WTC11 (cell line): ENCODE measurements around the gene TRMT2A. TPM values are rescaled to one million over a fixed set of nuclear protein-coding genes. Genes with fewer than 3 reads are reported as not detected.

Source experiments
- ATAC-seq: fragments of 200-7000 bp; cut with Tn5 transposase; 2 replicates; pipeline ENCODE4 v1.10.0; 2021; ENCODE audit warnings: mild to moderate bottlenecking, moderate library complexity
- CTCF ChIA-PET: fragments of 300-600 bp; sonication (Branson Sonifier 250); formaldehyde crosslinking; loops from one replicate; lab custom pipeline; 2021; ENCODE audit warnings: antibody characterized with exemption; lab: Charles Lee
- POLR2A ChIA-PET: fragments of 350-600 bp; sonication (Branson Sonifier 250); formaldehyde crosslinking; loops from one replicate; lab custom pipeline; 2021; ENCODE audit warnings: antibody characterized with exemption; lab: Charles Lee
- DNase-seq: peaks from one replicate; pipeline ENCODE4 v3.0.0; 2021; ENCODE audit warnings: low spot score
- H3K27ac Mint-ChIP-seq: 2 replicates; pipeline ENCODE4 v1.8.0; 2021; ENCODE audit warnings: mixed read lengths
- H3K27me3 Mint-ChIP-seq: 2 replicates; pipeline ENCODE4 v1.8.0; 2021; ENCODE audit warnings: low read depth, mild to moderate bottlenecking, moderate library complexity, mixed read lengths
- H3K36me3 Mint-ChIP-seq: 2 replicates; pipeline ENCODE4 v1.8.0; 2021; ENCODE audit warnings: mixed read lengths
- H3K4me1 Mint-ChIP-seq: 2 replicates; pipeline ENCODE4 v1.8.0; 2022; ENCODE audit warnings: mixed read lengths
- H3K4me3 Mint-ChIP-seq: 2 replicates; pipeline ENCODE4 v1.8.0; 2021; ENCODE audit warnings: mild to moderate bottlenecking, moderate library complexity, mixed read lengths
- H3K9me3 Mint-ChIP-seq: 2 replicates; pipeline ENCODE4 v1.8.0; 2021; ENCODE audit warnings: mixed read lengths
- ATF1 ChIP-seq: sonication (generic); formaldehyde crosslinking; IDR thresholded peaks from 2 replicates; pipeline ENCODE4 v1.8.1; 2023; ENCODE audit warnings: mild to moderate bottlenecking, moderate library complexity, missing genetic modification reagents
- ATF6 ChIP-seq: sonication (generic); formaldehyde crosslinking; IDR thresholded peaks from 2 replicates; pipeline ENCODE4 v1.8.1; 2023; ENCODE audit warnings: mild to moderate bottlenecking, missing genetic modification reagents
- CBFB ChIP-seq: sonication (generic); formaldehyde crosslinking; IDR thresholded peaks from 2 replicates; pipeline ENCODE4 v1.8.1; 2022; ENCODE audit warnings: mild to moderate bottlenecking, low read depth, missing genetic modification reagents
- CREB1 ChIP-seq: sonication (generic); formaldehyde crosslinking; IDR thresholded peaks from 2 replicates; pipeline ENCODE4 v1.8.0; 2023; ENCODE audit warnings: mild to moderate bottlenecking, missing genetic modification reagents
- E2F5 ChIP-seq: sonication (generic); formaldehyde crosslinking; IDR thresholded peaks from 2 replicates; pipeline ENCODE4 v1.8.1; 2022; ENCODE audit warnings: mild to moderate bottlenecking, moderate library complexity, missing genetic modification reagents
- HMGA2 ChIP-seq: fragments of 250-450 bp; sonication (Bioruptor Pico); IDR thresholded peaks from 2 replicates; pipeline ENCODE4 v1.4.0; 2021; ENCODE audit warnings: mild to moderate bottlenecking, moderate library complexity
- IRF1 ChIP-seq: sonication (generic); formaldehyde crosslinking; IDR thresholded peaks from 2 replicates; pipeline ENCODE4 v1.8.0; 2023; ENCODE audit warnings: missing genetic modification reagents
- KAT7 ChIP-seq: sonication (generic); formaldehyde crosslinking; IDR thresholded peaks from 2 replicates; pipeline ENCODE4 v1.8.1; 2023; ENCODE audit warnings: missing genetic modification reagents, mild to moderate bottlenecking, borderline replicate concordance
- OVOL2 ChIP-seq: fragments of 250-450 bp; sonication (Bioruptor Pico); IDR thresholded peaks from 2 replicates; pipeline ENCODE4 v1.9.0; 2021; ENCODE audit warnings: mild to moderate bottlenecking, borderline replicate concordance
- PREB ChIP-seq: sonication (generic); formaldehyde crosslinking; IDR thresholded peaks from 2 replicates; pipeline ENCODE4 v1.8.1; 2022; ENCODE audit warnings: mild to moderate bottlenecking, missing genetic modification reagents, moderate library complexity, borderline replicate concordance
- RORB ChIP-seq: fragments of 250-450 bp; sonication (Bioruptor Pico); IDR thresholded peaks from 2 replicates; pipeline ENCODE4 v1.9.0; 2021; ENCODE audit warnings: mild to moderate bottlenecking
- SMAD3 ChIP-seq: sonication (generic); formaldehyde crosslinking; IDR thresholded peaks from 2 replicates; pipeline ENCODE4 v1.8.0; 2022; ENCODE audit warnings: missing genetic modification reagents, mild to moderate bottlenecking, borderline replicate concordance
- ZNF281 ChIP-seq: sonication (generic); formaldehyde crosslinking; IDR thresholded peaks from 2 replicates; pipeline ENCODE4 v1.8.0; 2023; ENCODE audit warnings: mild to moderate bottlenecking, missing genetic modification reagents
- total RNA-seq: library from RNA; stranded (reverse); gene quantifications from 3 replicates; pipeline ENCODE4 v1.2.3, GENCODE V29; 2021
- TF ChIP-seq, protein P1 (sequence below): fragments of 250-450 bp; sonication (Bioruptor Pico); IDR thresholded peaks from 2 replicates; pipeline ENCODE4 v1.9.0; 2021; ENCODE audit warnings: mild to moderate bottlenecking, borderline replicate concordance
- TF ChIP-seq, protein P2 (sequence below): sonication (generic); formaldehyde crosslinking; IDR thresholded peaks from 2 replicates; pipeline ENCODE4 v1.8.1; 2022; ENCODE audit warnings: low read depth, missing genetic modification reagents, borderline replicate concordance
- TF ChIP-seq, protein P3 (sequence below): fragments of 250-450 bp; sonication (Bioruptor Pico); IDR thresholded peaks from 2 replicates; pipeline ENCODE4 v2.1.2; 2022; ENCODE audit warnings: mild to moderate bottlenecking, moderate library complexity
- TF ChIP-seq, protein P4 (sequence below): fragments of 250-450 bp; sonication (Bioruptor Pico); IDR thresholded peaks from 2 replicates; pipeline ENCODE4 v1.9.0; 2021; ENCODE audit warnings: mild to moderate bottlenecking

The TRMT2A gene
- total RNA-seq, 1 experiment from 2014 or later = 68.6 TPM

DNA sequence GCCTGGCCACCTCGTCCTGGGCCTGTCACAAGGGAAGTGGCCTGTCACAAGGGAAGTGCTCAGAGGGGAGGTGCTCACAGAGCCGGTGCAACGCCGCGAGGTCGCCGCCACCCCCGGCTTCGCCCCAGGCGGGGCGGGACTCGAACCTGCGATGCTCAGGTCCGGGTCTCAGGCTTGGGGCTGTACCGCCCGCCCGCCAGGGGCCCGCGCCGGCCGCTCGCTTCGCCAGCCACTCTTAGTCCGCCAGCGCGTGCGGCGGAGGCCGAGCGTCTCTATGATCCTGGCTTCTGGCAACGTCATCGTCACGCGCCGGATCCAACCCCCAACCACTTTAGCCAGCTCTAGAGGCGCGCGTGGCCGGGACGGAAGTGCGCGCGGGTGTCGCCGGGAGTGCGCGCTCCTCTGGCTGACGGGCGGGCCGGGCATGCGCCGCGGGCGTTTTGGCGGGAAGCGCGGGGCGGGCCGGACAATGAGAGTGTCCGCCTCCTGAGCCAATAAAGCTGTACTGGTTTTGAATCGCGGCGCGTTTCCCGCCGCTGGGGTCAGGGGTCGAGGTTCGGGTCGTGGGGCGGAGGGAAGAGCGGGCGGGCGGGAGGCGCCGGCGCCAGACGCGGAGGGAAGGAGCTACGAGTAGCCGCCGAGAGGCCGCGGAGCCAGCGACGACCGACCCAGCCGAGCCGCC, at the start of gene TRMT2A (continued):
- TF ChIP-seq, protein P1, sequence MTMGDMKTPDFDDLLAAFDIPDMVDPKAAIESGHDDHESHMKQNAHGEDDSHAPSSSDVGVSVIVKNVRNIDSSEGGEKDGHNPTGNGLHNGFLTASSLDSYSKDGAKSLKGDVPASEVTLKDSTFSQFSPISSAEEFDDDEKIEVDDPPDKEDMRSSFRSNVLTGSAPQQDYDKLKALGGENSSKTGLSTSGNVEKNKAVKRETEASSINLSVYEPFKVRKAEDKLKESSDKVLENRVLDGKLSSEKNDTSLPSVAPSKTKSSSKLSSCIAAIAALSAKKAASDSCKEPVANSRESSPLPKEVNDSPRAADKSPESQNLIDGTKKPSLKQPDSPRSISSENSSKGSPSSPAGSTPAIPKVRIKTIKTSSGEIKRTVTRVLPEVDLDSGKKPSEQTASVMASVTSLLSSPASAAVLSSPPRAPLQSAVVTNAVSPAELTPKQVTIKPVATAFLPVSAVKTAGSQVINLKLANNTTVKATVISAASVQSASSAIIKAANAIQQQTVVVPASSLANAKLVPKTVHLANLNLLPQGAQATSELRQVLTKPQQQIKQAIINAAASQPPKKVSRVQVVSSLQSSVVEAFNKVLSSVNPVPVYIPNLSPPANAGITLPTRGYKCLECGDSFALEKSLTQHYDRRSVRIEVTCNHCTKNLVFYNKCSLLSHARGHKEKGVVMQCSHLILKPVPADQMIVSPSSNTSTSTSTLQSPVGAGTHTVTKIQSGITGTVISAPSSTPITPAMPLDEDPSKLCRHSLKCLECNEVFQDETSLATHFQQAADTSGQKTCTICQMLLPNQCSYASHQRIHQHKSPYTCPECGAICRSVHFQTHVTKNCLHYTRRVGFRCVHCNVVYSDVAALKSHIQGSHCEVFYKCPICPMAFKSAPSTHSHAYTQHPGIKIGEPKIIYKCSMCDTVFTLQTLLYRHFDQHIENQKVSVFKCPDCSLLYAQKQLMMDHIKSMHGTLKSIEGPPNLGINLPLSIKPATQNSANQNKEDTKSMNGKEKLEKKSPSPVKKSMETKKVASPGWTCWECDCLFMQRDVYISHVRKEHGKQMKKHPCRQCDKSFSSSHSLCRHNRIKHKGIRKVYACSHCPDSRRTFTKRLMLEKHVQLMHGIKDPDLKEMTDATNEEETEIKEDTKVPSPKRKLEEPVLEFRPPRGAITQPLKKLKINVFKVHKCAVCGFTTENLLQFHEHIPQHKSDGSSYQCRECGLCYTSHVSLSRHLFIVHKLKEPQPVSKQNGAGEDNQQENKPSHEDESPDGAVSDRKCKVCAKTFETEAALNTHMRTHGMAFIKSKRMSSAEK (CRISPR knock-in tag) = no peak
- no peak for TF ChIP-seq IRF1 (CRISPR knock-in tag)
- TF ChIP-seq SMAD3 (CRISPR knock-in tag) = peak; percentile 65; the same call in 1 of the 2 replicates
- no peak for TF ChIP-seq CBFB
- 0 out of 2 replicates have a peak, but pooled peaks have one; percentile 52 for TF ChIP-seq PREB
- no peak for TF ChIP-seq OVOL2 (CRISPR knock-in tag)
- no peak for TF ChIP-seq ATF1 (CRISPR knock-in tag)
- TF ChIP-seq, protein P2, sequence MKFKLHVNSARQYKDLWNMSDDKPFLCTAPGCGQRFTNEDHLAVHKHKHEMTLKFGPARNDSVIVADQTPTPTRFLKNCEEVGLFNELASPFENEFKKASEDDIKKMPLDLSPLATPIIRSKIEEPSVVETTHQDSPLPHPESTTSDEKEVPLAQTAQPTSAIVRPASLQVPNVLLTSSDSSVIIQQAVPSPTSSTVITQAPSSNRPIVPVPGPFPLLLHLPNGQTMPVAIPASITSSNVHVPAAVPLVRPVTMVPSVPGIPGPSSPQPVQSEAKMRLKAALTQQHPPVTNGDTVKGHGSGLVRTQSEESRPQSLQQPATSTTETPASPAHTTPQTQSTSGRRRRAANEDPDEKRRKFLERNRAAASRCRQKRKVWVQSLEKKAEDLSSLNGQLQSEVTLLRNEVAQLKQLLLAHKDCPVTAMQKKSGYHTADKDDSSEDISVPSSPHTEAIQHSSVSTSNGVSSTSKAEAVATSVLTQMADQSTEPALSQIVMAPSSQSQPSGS (CRISPR knock-in tag) = no peak
- peak; percentile 100 for TF ChIP-seq E2F5 (CRISPR knock-in tag)
- peak; percentile 19; the same call in 1 of the 2 replicates for TF ChIP-seq KAT7 (CRISPR knock-in tag)
- TF ChIP-seq, protein P3, sequence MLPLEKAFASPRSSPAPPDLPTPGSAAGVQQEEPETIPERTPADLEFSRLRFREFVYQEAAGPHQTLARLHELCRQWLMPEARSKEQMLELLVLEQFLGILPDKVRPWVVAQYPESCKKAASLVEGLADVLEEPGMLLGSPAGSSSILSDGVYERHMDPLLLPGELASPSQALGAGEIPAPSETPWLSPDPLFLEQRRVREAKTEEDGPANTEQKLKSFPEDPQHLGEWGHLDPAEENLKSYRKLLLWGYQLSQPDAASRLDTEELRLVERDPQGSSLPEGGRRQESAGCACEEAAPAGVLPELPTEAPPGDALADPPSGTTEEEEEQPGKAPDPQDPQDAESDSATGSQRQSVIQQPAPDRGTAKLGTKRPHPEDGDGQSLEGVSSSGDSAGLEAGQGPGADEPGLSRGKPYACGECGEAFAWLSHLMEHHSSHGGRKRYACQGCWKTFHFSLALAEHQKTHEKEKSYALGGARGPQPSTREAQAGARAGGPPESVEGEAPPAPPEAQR = no peak

GRCh38 chr22:20166703-20167102, 49.7 kb upstream of the TRMT2A start:
- H3K36me3 Mint-ChIP-seq = peaks cover 2% of the 10 kb centered on the region; the same call in 1 of the 2 replicates
- CTCF ChIA-PET = interaction anchor here (1.8 kb wide), 1 partner anchor 13 kb away, joined by 6 read pairs; no protein-coding TSS in a partner anchor
- TF ChIP-seq, protein P4, sequence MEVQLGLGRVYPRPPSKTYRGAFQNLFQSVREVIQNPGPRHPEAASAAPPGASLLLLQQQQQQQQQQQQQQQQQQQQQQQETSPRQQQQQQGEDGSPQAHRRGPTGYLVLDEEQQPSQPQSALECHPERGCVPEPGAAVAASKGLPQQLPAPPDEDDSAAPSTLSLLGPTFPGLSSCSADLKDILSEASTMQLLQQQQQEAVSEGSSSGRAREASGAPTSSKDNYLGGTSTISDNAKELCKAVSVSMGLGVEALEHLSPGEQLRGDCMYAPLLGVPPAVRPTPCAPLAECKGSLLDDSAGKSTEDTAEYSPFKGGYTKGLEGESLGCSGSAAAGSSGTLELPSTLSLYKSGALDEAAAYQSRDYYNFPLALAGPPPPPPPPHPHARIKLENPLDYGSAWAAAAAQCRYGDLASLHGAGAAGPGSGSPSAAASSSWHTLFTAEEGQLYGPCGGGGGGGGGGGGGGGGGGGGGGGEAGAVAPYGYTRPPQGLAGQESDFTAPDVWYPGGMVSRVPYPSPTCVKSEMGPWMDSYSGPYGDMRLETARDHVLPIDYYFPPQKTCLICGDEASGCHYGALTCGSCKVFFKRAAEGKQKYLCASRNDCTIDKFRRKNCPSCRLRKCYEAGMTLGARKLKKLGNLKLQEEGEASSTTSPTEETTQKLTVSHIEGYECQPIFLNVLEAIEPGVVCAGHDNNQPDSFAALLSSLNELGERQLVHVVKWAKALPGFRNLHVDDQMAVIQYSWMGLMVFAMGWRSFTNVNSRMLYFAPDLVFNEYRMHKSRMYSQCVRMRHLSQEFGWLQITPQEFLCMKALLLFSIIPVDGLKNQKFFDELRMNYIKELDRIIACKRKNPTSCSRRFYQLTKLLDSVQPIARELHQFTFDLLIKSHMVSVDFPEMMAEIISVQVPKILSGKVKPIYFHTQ (CRISPR knock-in tag) = no peak
- TF ChIP-seq CREB1 (CRISPR knock-in tag) = no peak
- no peak for TF ChIP-seq ATF6
- TF ChIP-seq KAT7 (CRISPR knock-in tag) = no peak
- no peak for TF ChIP-seq RORB (CRISPR knock-in tag)
- no peak for TF ChIP-seq ZNF281 (CRISPR knock-in tag)
- TF ChIP-seq HMGA2 = no peak

More at GRCh38 chr22:20166703-20167102, 49.7 kb upstream of the TRMT2A start:
- Mint-ChIP-seq H3K27me3 (no peaks in the 10 kb centered on the region), H3K27ac (no peak overlapping the region), H3K9me3 (peaks cover 4% of the 10 kb centered on the region), H3K4me1 (no peaks in the 10 kb centered on the region), H3K4me3 (no peak overlapping the region)
- no peak for DNase-seq
- ATAC-seq = no peak
- POLR2A ChIA-PET = no interaction called here
